IMR-90 (cell line): ENCODE results near the gene RLIM. TPM values are rescaled to one million over a fixed set of nuclear protein-coding genes. Genes with fewer than 3 reads are reported as not detected.

ENCODE experiments used
- ATAC-seq: fragments of 200-7000 bp; cut with Tn5 transposase; 2 replicates; pipeline ENCODE4 v1.9.1; 2020; ENCODE audit warnings: low read depth, mild to moderate bottlenecking, moderate library complexity
- BruUV-seq: library from RNA; stranded (reverse); fragments of 400-500 nt; replicated peaks from 2 replicates; lab custom pipeline; 2021; lab: Mats Ljungman, UMichigan
- CTCF ChIA-PET: fragments of 300-600 bp; formaldehyde crosslinking; extraction: SDS; loops from one replicate; lab custom pipeline; 2021; ENCODE audit warnings: antibody characterized with exemption; lab: Yijun Ruan, JAX
- POLR2A ChIA-PET: fragments of 300-600 bp; sonication (Branson Sonifier 250); formaldehyde crosslinking; loops from one replicate; lab custom pipeline; 2022; ENCODE audit warnings: antibody characterized with exemption; ENCODE audit not compliant: unreplicated experiment; lab: Charles Lee
- DNase-seq: peaks from one replicate; pipeline ENCODE4 v3.0.0; 2013
- H2AFZ ChIP-seq: replicated peaks from 2 replicates; pipeline ENCODE3; 2013; ENCODE audit warnings: low read length, mild to moderate bottlenecking; ENCODE audit not compliant: poor library complexity
- H2AK5ac ChIP-seq: 2 replicates; pipeline ENCODE4 v1.6.1; 2013; ENCODE audit warnings: low read depth, low read length, inconsistent platforms
- H2AK9ac ChIP-seq: replicated peaks from 2 replicates; pipeline ENCODE3; 2013; ENCODE audit warnings: mild to moderate bottlenecking, low read depth, low read length, moderate library complexity; ENCODE audit not compliant: poor library complexity
- H2BK120ac ChIP-seq: 2 replicates; pipeline ENCODE4 v1.6.1; 2013; ENCODE audit warnings: low read depth, low read length, inconsistent platforms
- H2BK15ac ChIP-seq: 3 replicates; pipeline ENCODE4 v1.6.1; 2013; ENCODE audit warnings: low read depth, low read length, inconsistent platforms
- H2BK20ac ChIP-seq: 2 replicates; pipeline ENCODE4 v1.6.1; 2013; ENCODE audit warnings: low read depth, mild to moderate bottlenecking, inconsistent platforms, low read length, moderate library complexity
- H2BK5ac ChIP-seq: 2 replicates; pipeline ENCODE4 v1.6.1; 2013; ENCODE audit warnings: mild to moderate bottlenecking, low read depth, low read length, inconsistent platforms; ENCODE audit not compliant: poor library complexity, severe bottlenecking
- H3K14ac ChIP-seq: replicated peaks from 2 replicates; pipeline ENCODE4 v1.6.1; 2013; ENCODE audit warnings: low read depth, low read length, inconsistent platforms
- H3K18ac ChIP-seq: 2 replicates; pipeline ENCODE4 v1.6.1; 2013; ENCODE audit warnings: low read depth, low read length, control low read depth
- H3K23ac ChIP-seq: 2 replicates; pipeline ENCODE4 v1.6.1; 2013; ENCODE audit warnings: low read depth, low read length, inconsistent platforms
- H3K27ac ChIP-seq: 2 replicates; pipeline ENCODE4 v1.5.1; 2013; ENCODE audit warnings: mild to moderate bottlenecking, control low read depth, low read length; ENCODE audit not compliant: insufficient read depth
- H3K27me3 ChIP-seq: 2 replicates; pipeline ENCODE4 v1.6.1; 2013; ENCODE audit warnings: low read length; ENCODE audit not compliant: control insufficient read depth, insufficient read depth
- H3K36me3 ChIP-seq: 2 replicates; pipeline ENCODE4 v1.6.1; 2013; ENCODE audit warnings: low read length, mixed read lengths; ENCODE audit not compliant: control insufficient read depth, insufficient read depth
- H3K4ac ChIP-seq: 2 replicates; pipeline ENCODE4 v1.6.1; 2013; ENCODE audit warnings: low read depth, low read length, inconsistent platforms
- H3K4me1 ChIP-seq: 2 replicates; pipeline ENCODE4 v1.6.1; 2013; ENCODE audit warnings: low read length, mixed read lengths; ENCODE audit not compliant: control insufficient read depth, insufficient read depth
- H3K4me2 ChIP-seq: 2 replicates; pipeline ENCODE4 v1.6.1; 2013; ENCODE audit warnings: low read depth, mild to moderate bottlenecking, control low read depth, low read length, moderate library complexity
- H3K4me3 ChIP-seq: 2 replicates; pipeline ENCODE4 v1.5.1; 2013; ENCODE audit warnings: low read depth, mild to moderate bottlenecking, control low read depth, low read length, moderate library complexity; ENCODE audit not compliant: insufficient read depth
- H3K56ac ChIP-seq: 2 replicates; pipeline ENCODE4 v1.6.1; 2013; ENCODE audit warnings: low read length, inconsistent platforms; ENCODE audit not compliant: insufficient read depth; ENCODE audit errors: extremely low read depth
- H3K79me1 ChIP-seq, 2 experiments: 2 replicates each; pipeline ENCODE4 v1.6.1; 2013; ENCODE audit warnings: low read length in 2 of 2, inconsistent platforms in 1 of 2, low read depth in 1 of 2
- H3K9ac ChIP-seq: 2 replicates; pipeline ENCODE4 v1.6.1; 2013; ENCODE audit warnings: low read depth, low read length, control low read depth
- H3K9me1 ChIP-seq: 2 replicates; pipeline ENCODE4 v1.6.1; 2013; ENCODE audit warnings: low read length, inconsistent platforms; ENCODE audit not compliant: insufficient read depth
- H3K9me3 ChIP-seq: 2 replicates; pipeline ENCODE4 v1.6.1; 2013; ENCODE audit warnings: low read length; ENCODE audit not compliant: control insufficient read depth, insufficient read depth
- H4K20me1 ChIP-seq: 2 replicates; pipeline ENCODE4 v1.6.1; 2013; ENCODE audit warnings: low read length, inconsistent platforms; ENCODE audit not compliant: insufficient read depth
- H4K5ac ChIP-seq: 2 replicates; pipeline ENCODE4 v1.6.1; 2013; ENCODE audit warnings: mild to moderate bottlenecking, low read depth, low read length, control low read depth
- H4K8ac ChIP-seq, 2 experiments: 2 replicates each; pipeline ENCODE4 v1.6.1; 2013; ENCODE audit warnings: low read depth in 2 of 2, low read length in 2 of 2, control low read depth in 1 of 2, inconsistent platforms in 1 of 2
- H4K91ac ChIP-seq: 2 replicates; pipeline ENCODE4 v1.6.1; 2013; ENCODE audit warnings: low read depth, low read length, inconsistent platforms; ENCODE audit not compliant: insufficient read depth
- CHD1 ChIP-seq: IDR thresholded peaks from 2 replicates; pipeline ENCODE4 v1.6.1; 2012; ENCODE audit warnings: low read depth, low read length, improper control_type of control experiment
- CTCF ChIP-seq: conservative IDR thresholded peaks from 2 replicates; pipeline ENCODE4 v1.5.1; 2012; ENCODE audit warnings: mild to moderate bottlenecking, low read depth, low read length, improper control_type of control experiment
- FOS ChIP-seq: fragments of 150-350 bp; IDR thresholded peaks from 2 replicates; pipeline ENCODE4 v1.6.1; 2016; ENCODE audit warnings: low read depth, low read length
- MAZ ChIP-seq: IDR thresholded peaks from 2 replicates; pipeline ENCODE4 v1.6.1; 2012; ENCODE audit warnings: low read depth, mild to moderate bottlenecking, low read length, improper control_type of control experiment, moderate library complexity, borderline replicate concordance
- MXI1 ChIP-seq: IDR thresholded peaks from 2 replicates; pipeline ENCODE4 v1.6.1; 2012; ENCODE audit warnings: low read depth, mild to moderate bottlenecking, low read length, moderate library complexity, borderline replicate concordance
- NFE2L2 ChIP-seq: fragments of 150-350 bp; IDR thresholded peaks from 2 replicates; pipeline ENCODE4 v1.6.1; 2016; ENCODE audit warnings: low read depth, mild to moderate bottlenecking, low read length
- POLR2A ChIP-seq: IDR thresholded peaks from 2 replicates; pipeline ENCODE4 v1.6.1; 2012; ENCODE audit warnings: mild to moderate bottlenecking, low read depth, low read length
- RAD21 ChIP-seq: IDR thresholded peaks from 2 replicates; pipeline ENCODE4 v1.6.1; 2012; ENCODE audit warnings: low read length, improper control_type of control experiment
- SMC3 ChIP-seq: fragments of 150-350 bp; IDR thresholded peaks from 2 replicates; pipeline ENCODE4 v1.6.1; 2016; ENCODE audit warnings: low read depth, mild to moderate bottlenecking, antibody characterized with exemption, low read length, moderate library complexity
- USF2 ChIP-seq: fragments of 150-350 bp; IDR thresholded peaks from 2 replicates; pipeline ENCODE4 v1.6.1; 2017; ENCODE audit warnings: mild to moderate bottlenecking, antibody characterized with exemption, low read length, low read depth
- WGBS, 2 experiments: methylation state at CpG; one replicate each; pipeline versions ENCODE4 v1.1.5 to v1.1.7; 2013; ENCODE audit warnings: missing lambda C conversion rate in 2 of 2; ENCODE audit not compliant: insufficient read length in 1 of 2; ENCODE audit errors: extremely low coverage in 2 of 2; 5-methylcytosine and 5-hydroxymethylcytosine counted together
- dilution Hi-C: fragments of 300-500 bp; cut with HindIII; formaldehyde crosslinking; loops from one replicate; pipeline ENCODE4 v1.14.3; 2018; ENCODE audit warnings: low sequenced_read_pairs; ENCODE audit not compliant: unreplicated experiment
- in situ Hi-C: fragments of 300-500 bp; cut with MboI; formaldehyde crosslinking; loops from 3 replicates; pipeline ENCODE4 v1.14.3; 2019; ENCODE audit warnings: low sequenced_read_pairs, inconsistent platforms, mixed read lengths
- intact Hi-C: fragments of 100-400 bp; cut with micrococcal nuclease; formaldehyde crosslinking; loops from 2 replicates; pipeline ENCODE4 v1.10.0; 2022
- polyA plus RNA-seq, 3 experiments: library from polyadenylated mRNA; depleted of rRNA; stranded (reverse); fragments of >200 nt; gene quantifications; 2 replicates each; pipeline ENCODE4 v1.2.3, GENCODE V29; 2012; ENCODE audit warnings: low replicate concordance in 1 of 3
- total RNA-seq: library from RNA; depleted of rRNA; stranded (reverse); fragments of >200 nt; gene quantifications from 2 replicates; pipeline ENCODE4 v1.2.3, GENCODE V29; 2012

RLIM gene
- total and polyA plus RNA-seq, 2 of the 4 experiments (the other 2 are of a cell fraction): 9.4 to 77.4 TPM

DNA sequence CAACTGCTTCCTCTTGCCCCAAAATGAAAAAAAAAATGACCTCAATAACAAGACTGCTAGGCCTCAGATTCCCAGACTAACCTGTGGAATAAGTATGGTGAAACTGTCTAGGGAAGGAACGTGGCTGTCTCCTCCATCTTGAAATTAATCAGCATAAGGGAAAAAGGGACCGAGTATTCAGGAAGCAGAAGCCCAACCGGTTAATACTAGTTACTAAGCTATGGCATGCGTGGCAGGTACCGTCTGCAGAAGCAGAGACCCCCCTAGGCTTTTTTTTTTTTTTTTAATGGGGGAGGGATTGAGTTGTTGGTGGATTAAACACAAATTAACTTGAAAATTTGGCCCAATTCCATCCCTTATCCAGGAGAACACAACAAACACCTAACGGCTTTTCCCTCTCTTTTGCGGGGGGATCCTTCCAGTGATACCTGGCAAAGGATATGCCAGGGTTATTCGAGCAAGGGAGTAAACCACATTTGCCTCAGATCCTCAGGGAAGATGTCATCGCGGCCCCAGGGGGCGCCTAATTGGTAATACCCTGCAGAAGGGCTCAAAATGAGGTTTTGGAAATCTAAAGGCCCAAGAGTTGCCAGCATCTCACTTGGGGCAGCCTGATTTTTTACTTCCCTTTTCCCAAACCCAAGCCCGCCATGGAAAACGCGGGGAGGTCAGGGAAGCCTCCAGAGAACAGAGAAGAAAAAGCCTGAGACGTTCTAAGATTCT lies 893 bp downstream of the RLIM start (continued):
- no peak; the same call in 1 of the 2 replicates for TF ChIP-seq CTCF

GRCh38 chrX:74606799-74607198 lies 7.6 kb downstream of the RLIM start:
- Histone ChIP-seq H3K4ac (no peak overlapping the region), H2AK9ac (no peak overlapping the region), H3K14ac (no peak overlapping the region), H3K9ac (no peak overlapping the region), H4K8ac (no peak overlapping the region), H4K91ac (no peak overlapping the region), H3K36me3 (peaks cover 5% of the 10 kb centered on the region), H4K5ac (no peak overlapping the region), H3K23ac (no peak overlapping the region), H3K18ac (no peak overlapping the region), H3K4me2 (no peak overlapping the region), H3K9me1 (no peaks in the 10 kb centered on the region), H3K9me3 (no peaks in the 10 kb centered on the region), H4K20me1 (peaks cover 30% of the 10 kb centered on the region), H2BK20ac (no peak overlapping the region), H3K4me3 (no peak overlapping the region), H2BK15ac (no peak overlapping the region), H3K56ac (no peak overlapping the region), H3K27me3 (no peaks in the 10 kb centered on the region), H3K79me1 (peaks cover 0 to 5% of the 10 kb centered on the region in 2 experiments; a peak in 1 of 4 replicates), H2BK120ac (no peak overlapping the region), H3K27ac (no peak overlapping the region), H2AK5ac (no peak overlapping the region), H2AFZ (no peak overlapping the region), H3K4me1 (0 out of 2 replicates have a peak, but pooled peaks cover 2% of the 10 kb centered on the region), H2BK5ac (no peak overlapping the region)
- ATAC-seq: no peak
- 100% methylated on average over 1 of the region's 12 CpGs; no CpG with 5 or more reads in 1 of the 2 experiments for WGBS, 2 experiments
- dilution Hi-C loops (no loop called here), in situ Hi-C loops (no loop called here), intact Hi-C loops (no loop called here)
- ChIA-PET POLR2A (no interaction called here), CTCF (no interaction called here)
- no TSS peak for BruUV-seq
- DNase-seq: no peak
- no peak for TF ChIP-seq MAZ
- TF ChIP-seq NFE2L2: no peak
- no peak for TF ChIP-seq SMC3
- TF ChIP-seq CHD1: no peak
- TF ChIP-seq RAD21: no peak
- TF ChIP-seq POLR2A: no peak
- TF ChIP-seq MXI1: no peak
- no peak for TF ChIP-seq CTCF
- no peak for TF ChIP-seq USF2
- TF ChIP-seq FOS: no peak
